Stimulated activated CD4-positive, alpha-beta T cell treated with anti-CD3 and anti-CD28 coated beads, Interleukin-2, amount 100 ng/mL, for 24 hours (primary cell): ENCODE measurements around the gene RABGAP1L.
"Not testable (repeated sequence)": the region's sequence is repeated elsewhere in the genome, so short reads cannot be mapped to it uniquely, and the experiment has no call there.

Source experiments
- DNase-seq, 2 donors: peaks; one replicate each; pipeline ENCODE4 v3.0.0-alpha.2; 2020

The RABGAP1L gene

DNA sequence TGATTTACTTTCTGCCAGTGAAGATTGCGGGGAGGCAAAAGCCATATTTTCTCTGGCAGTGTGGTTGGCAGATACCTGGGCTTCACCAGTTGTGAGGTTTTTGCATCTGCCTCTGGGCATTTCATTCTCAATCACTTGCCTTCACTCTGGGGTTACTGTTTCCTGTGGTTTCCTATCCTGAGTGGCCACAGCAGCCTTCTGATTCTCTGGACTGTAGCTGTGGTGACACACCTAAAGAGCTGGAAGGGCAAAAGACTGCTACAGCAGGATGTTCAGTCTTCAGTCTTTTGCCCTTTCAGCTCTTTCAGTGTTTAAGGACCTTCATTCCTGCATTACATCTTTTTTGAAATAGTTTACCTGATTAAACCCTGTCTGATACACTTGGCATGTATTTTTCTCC is 237.9 kb downstream of the RABGAP1L start:
- DNase-seq: no peak

DNA sequence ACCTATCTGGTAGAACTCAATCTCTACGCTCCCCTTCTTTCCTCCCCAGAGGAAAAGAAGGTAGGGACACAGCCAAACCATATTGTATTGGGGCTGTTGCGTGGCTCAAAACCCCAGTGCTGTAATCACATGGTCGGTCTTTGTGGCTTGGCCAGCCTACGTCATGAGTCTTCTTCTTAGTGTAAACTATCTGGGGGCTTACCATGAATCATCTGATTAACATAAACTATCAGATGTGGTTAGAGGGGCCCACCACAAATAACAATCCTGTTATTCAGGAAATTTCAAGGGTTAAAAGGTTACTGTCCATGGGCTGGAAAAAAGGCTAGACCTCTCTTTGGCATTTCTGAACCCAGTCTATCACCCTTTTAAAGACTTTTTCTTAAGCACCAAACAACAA is 238.9 kb downstream of the RABGAP1L start:
- DNase-seq: no peak

DNA sequence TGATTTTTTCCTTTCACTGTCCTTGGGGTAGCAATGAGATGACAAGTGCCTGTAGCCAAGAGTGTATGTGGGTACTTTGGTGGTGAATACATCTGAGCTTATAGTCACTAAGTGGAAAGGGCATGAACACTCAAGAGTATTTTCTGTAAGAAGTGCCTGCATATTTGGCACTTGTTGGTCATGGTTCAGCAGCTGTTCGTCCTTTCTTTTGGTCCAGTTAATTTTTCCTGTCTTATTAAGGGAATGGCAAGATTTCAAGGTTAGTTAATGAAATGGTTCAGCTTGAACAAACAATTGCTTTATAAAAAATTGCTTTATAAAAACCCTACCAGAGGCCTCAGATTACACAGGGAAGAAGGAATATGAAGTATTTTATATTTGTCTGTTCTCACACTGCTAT is 239.9 kb downstream of the RABGAP1L start:
- DNase-seq: no peak

DNA sequence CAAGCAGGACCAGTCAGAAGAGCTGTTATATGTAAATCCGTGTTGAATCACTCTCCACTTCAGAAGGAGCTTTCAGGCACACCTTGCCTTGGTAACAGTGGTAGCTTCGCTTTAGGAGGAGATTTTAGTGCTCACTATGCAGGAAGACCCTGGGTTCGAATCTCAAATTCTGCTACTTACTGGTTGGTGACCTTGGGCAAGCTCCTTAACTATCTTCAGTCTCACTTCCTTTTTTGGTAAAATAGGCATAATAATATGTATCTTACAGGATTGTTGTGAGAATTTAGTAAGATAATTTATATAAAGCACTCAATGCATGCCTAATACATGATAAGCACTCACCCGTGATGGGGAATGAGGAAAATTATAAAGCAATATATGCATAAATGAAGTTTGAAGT is 241.8 kb downstream of the RABGAP1L start:
- DNase-seq: no peak

DNA sequence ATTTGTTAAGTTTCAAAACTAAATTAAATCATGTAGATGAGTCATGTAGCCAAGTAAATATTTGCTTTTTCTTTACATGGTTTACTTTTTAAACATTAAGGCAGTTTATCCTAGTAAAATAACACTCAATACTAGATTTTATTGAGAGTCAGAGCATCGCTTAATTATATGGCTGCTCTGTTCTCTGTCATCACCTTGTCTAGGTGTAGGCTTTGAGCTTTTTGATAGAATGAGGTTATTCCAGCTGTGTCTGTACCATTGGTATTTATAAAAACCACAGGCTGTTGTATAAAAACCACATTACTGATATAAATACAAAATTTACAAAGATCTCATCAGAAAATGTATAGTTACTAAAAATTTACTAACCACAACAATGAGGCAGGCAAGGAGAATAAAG is 245.9 kb downstream of the RABGAP1L start:
- DNase-seq: no peak

DNA sequence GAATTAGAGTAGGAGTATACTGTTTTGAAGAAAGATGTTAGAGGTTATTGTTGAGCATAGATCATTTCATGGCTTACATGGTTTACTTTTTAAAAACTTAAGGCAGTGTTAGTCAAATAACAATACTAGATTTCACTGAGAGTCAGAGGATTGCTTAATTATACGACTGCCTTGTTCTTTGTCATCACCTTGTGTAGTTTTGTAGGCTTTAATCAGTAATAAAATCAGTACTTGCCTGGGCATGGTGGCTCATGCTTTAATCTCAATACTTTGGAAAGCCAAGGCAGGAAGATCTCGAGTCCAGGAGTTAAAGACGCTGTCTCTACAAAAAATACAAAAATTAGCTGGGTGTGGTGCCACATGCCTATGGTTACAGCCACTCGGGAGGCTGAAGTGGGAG is 247.1 kb downstream of the RABGAP1L start:
- no peak for DNase-seq

DNA sequence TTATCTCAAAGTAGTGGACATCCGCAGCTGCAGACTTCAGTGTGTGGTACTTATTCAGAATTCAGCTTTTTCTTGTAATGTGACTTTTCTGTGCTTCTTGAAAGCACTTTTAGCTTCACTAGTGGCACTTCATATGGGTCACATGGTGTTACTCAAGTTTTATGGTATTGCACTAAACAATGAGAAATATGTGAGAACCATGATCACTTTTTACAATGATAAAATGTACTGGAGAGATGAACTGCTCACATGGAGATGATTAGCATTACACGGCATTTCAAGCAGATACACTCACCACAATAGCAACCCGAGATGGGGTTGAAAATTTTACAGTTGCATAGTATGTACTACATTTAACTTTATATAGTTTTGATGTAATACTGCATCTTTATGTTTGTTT is 248.3 kb downstream of the RABGAP1L start:
- DNase-seq: no peak

DNA sequence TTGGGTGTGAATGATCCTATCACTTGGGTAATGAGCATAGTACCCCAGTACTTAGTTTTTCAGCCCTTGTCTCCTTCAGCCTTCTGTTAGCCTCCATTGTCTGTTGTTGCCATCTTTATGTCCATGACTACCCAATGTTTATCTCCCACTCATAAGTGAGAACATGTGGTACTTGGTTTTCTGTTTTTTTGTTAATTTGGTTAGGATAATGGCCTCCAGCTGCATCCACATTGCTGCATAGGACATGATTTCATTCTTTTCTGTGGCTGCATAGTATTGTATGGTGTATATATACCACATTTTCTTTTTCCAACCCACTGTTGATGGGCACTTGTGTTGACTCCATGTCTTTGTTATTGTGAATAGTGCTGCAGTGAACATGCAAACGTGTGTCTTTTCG is 248.8 kb downstream of the RABGAP1L start:
- no peak for DNase-seq

DNA sequence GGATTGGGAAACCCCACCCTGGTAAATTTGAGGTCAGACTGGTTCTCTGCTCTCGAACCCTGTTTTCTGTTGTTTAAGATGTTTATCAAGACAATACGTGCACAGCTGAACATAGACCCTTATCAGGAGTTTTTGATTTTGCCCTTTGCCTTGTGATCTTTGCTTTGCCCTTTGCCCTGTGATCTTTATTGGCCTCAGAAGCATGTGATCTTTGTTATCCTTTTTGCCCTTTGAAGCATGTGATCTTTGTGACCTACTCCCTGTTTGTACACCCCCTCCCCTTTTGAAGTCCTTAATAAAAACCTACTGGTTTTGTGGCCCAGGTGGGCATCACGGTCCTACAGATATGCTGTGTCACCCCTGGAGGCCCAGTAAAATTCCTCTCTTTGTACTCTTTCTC is 250.5 kb downstream of the RABGAP1L start:
- DNase-seq: not testable (repeated sequence)

DNA sequence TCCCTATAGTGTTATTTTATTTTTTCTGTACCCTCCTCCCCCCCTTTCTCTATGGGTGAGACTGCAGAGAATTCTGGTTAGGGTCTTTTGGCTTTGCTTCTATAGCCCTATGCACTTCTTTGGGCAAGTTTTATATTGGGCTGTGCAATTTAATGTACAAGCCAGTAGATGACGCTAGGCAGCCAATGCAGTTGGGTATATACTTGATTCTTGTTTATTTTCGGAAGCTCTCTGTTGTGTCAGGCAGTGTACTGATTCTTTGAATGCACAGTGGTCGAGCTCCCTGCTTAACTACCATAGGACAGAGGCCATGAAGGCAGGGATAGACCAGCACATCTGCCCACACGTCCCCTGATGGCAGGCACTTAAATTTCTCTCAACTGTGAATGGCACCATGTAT is 254.3 kb downstream of the RABGAP1L start:
- DNase-seq: no peak

DNA sequence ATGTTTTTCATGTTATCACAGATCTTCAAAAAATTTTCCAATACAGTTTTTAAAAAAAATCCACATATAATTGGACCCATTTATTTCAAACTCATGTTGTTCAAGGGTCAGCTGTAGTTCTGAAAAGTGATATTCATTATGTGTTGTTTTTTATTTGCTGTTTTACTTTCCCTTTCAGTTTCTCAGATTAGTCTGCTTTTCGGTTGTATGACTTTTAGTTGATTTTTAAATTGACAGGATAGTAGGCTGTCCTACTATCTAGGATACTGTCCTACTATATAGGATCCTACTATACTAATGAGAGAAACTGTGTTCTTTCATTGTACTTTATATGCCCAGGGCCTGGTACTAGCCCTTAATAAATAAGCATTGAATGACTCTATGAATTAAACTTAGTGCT is 254.9 kb downstream of the RABGAP1L start:
- DNase-seq: no peak

DNA sequence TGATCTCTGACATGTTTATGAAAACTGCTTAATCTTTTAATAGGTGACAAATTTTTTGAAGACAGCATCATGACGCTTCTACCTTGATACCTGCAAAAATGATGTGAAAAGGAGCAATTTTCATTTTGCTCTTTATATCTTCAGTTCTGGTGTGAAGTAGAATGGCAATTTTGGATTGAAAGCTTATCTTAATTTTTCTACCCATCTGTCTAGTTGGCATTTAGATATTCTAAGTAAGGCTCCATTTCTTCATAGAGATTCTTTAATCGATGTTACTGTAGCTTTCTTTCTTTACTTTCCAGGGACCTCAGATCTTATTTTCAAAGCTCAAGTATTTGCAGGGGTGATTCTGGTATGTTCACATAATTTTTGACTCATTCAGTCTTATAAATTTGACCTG is 256.2 kb downstream of the RABGAP1L start:
- no peak for DNase-seq

DNA sequence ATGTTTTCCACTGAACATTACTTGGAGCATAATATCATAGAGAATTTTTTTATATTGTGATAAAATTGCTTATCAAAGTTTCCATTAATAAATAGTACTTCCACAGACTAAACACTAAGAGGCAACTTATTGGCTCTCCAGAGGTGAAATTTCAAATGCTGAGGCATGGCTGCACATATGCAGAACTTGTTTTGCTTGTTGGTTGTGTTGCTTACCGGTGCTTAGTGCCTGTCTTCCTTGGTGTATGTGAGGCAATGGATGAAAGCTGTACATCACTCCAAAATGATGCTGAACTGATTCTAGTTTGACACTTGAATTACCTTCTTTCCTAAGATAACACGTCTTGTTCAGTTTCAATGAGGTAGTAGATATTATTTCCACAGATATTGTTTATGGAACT is 258.6 kb downstream of the RABGAP1L start:
- DNase-seq: no peak

DNA sequence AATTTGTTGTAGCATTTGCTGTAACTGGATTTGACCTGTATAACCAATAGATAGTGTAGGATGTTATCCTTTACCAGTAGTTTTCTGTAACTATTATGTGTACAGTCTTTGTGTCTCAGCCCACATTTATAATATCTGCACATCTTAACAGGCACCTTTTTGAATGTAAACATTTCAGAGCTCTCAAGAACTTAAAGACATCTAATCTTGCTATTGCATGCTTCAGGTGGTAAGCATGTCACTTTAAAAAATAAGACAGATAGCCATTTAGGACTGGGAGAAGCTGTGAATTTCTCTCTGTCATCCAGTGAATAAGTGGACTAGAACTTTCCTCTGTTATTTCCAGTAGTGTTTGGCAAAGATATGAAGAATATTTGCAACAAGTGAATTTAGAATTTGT is 265.8 kb downstream of the RABGAP1L start:
- DNase-seq: no peak

DNA sequence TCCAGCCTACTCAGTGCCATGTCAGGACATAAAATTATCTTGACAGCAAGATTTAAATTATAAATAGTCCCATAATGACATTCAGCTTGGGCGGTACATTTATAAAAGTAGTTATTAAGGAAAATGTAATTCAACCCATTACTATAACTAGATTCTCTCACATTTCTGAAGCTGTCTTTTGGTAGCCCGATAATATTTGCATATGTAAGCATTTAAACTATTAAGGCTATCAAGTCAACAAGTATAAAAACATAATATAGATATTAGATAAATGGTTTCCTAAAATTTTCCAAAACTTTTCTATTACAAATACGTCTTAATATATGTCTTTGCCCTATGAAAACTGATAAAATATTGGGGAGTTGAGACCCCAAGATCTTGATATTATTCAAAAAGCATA is 266.8 kb downstream of the RABGAP1L start:
- no peak for DNase-seq

DNA sequence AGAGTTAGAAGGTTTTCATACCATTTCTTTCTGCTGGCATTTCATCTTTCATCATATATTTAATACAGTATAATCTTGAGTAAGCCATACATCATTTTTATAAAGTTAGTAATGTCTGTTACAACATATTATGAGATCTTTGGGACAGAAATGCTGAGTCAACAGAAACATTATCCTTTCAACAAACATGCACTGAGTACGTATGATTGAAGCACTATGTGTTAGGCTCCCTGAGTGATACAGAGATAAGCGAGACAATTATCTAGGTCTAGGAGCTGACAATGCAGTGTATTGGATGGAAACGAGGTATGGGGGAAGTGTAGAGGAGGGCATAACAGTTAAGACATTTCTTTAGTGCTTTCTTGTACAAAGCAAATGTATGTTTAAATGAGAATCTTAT is 268.7 kb downstream of the RABGAP1L start:
- DNase-seq: no peak

DNA sequence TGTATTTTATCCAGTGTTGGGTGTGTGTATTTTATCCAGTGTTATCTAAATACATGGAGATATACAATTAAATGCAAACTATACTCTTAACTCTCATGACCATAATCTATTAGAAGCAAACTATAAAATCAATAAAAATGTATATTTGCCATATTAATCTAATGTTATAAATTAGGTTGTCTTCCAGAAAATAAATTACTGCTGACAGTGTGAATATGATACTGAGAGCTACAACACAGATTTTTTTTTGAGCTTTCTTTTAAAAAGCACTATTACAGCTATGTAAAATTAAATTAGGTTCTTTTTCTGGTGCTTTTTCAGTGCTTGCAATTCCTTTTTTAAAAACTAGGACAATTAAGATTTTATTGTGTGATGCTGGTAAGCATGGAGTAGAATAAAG is 269.4 kb downstream of the RABGAP1L start:
- DNase-seq: no peak

DNA sequence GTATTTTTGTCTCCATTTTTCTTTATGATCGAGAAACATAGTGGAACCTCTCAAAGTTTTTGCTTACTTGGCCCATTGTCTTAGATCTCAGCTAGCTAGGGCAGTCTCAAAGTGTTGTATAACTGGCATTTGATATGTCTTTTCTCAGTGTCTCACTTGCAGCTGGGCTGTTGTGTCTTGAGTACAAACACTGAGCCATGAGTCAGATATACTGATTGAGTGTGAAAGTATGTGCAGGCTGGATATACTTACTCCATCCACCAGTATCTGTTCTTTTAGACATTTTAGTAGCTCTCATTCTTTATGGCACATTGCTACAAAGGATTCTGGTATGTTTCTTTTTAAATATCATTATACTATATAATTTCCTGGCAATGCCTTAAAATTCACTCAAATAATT is 274.1 kb downstream of the RABGAP1L start:
- no peak for DNase-seq

DNA sequence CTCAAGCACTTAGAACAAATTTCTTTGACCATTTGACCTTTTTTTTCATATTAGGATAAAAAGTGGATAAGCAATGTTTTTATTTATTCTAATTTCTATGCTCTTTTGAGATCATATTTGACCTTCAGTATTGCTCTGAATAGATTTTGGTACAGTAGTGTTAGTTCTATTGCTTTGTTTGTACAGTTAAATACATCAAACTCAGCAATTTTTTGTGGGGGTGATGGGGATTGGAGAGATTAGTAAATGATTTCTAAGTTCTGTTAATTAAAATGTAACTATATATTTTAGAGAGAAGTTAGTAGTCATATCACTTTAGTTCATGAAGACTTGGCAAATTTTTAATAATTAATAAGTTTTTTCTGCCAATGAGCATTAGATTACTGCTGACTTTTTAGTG is 286.0 kb downstream of the RABGAP1L start:
- no peak for DNase-seq

DNA sequence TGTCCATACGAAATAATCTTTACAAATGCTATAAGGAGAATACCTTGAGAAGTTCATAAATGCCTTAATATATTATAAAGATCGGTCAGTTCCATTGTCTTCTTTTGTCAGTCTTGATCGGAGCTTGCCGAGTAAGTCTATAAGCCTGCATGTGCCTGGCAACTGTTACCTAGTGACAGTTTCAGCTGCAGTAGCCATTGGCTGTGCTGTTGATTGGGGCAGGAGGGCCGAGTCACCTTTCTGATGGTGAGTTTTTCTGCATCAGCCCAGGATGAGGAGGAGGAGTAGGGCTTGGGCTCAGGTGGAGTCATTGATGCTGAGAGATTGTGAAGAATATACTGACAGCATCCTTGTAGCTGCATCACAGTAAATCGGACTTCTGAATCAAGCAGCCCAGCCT is 286.5 kb downstream of the RABGAP1L start:
- DNase-seq: no peak

DNA sequence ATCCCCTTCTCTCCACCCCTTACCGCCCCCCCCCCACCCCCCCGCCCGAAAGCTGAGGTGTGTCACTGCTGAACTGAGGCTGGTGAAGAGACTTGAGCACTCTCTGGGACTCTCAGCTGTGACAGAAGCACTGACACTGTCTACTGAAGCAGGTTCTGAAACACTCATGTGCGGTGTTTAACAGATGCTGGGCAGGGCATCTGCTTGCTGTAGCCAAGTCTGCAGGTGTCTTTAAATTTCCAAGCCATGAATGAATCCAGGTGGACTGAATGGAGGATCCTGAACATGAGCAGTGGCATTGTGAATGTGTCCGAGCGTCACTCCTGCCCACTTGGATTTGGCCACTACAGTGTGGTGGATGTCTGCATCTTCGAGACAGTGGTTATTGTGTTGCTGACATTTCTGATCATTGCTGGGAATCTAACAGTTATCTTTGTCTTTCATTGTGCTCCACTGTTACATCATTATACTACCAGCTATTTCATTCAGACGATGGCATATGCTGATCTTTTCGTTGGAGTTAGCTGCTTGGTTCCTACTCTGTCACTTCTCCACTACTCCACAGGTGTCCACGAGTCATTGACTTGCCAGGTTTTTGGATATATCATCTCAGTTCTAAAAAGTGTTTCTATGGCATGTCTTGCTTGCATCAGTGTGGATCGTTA is 288.7 kb downstream of the RABGAP1L start, which contains the start of gene GPR52:
GPR52 (plus strand) TSS at position 99 of the 665 bp plus-strand sequence; CDS start at position 247, 148 bp downstream.
- no peak for DNase-seq

DNA sequence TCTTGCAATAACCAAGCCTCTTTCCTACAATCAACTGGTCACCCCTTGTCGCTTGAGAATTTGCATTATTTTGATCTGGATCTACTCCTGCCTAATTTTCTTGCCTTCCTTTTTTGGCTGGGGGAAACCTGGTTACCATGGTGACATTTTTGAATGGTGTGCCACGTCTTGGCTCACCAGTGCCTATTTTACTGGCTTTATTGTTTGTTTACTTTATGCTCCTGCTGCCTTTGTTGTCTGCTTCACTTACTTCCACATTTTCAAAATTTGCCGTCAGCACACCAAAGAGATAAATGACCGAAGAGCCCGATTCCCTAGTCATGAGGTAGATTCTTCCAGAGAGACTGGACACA is 289.2 kb downstream of the RABGAP1L start:
- no peak for DNase-seq

DNA sequence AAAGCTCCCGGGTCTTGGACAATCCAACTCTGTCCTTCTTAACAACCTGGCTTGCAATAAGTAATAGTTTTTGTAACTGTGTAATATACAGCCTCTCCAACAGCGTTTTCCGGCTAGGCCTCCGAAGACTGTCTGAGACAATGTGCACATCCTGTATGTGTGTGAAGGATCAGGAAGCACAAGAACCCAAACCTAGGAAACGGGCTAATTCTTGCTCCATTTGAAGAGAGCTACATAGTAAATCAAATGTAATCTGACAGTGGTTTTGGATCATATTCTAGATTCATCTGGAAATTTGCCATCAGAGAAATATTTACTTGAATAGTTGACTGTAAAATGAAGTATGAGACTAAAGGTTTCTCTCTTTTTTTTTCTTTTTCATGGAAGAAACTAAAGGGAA is 289.7 kb downstream of the RABGAP1L start:
- DNase-seq: no peak

DNA sequence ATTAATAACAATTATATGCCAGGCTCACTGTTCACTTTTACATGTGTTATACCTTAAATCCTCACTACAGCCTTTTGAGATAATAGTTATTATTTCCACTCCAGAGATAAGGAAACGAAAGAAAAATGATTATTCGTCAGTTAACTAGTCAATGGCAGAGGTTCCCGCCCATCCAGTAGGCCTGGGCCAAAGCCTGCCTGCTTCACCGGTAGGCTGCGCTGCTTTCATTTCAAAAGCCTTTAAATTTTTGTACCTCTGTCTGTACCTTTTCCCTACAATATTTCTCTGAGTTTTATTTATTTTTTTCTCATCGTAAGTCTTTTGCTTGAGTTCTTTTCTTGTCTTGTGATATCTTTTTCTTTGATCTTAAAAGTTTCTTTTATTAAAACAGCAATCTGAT is 292.1 kb downstream of the RABGAP1L start:
- no peak for DNase-seq

DNA sequence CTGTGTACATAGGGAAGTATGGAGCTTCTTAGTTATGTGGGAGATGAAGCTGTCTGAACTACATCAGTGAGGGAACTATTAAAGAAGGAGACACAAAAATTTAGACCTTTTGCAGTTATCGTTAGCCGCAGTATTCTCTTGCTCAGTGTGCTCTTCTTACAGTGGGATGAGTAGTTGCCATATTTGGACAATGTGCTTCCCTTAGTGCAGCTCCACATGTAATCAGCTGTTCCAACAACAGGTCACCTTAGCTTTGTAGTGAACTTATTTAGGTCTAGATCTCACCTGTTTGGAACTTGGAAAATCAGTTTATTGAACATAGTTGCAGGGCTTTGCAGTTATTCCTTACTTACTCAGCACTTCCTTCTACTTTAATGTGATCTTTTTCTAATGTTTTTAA is 306.5 kb downstream of the RABGAP1L start:
- DNase-seq: no peak

DNA sequence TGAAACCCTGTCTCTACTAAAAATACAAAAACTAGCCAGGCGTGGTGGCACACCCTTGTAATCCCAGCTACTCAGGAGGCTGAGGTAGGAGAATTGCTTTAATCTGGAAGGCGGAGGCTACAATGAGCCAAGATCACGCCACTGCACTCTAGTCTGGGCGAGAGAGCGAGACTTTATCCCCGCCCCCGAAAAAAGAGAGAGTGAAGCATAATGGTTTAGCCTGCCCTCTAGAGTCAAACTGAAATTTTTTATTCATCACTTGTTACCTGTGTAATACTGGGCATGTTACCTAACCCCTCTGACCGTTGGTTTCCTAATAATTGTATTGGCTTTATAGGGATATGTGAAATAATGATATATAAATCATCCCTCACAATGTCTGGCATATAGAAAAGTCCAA is 307.3 kb downstream of the RABGAP1L start:
- DNase-seq: no peak
